ENCODE data around the gene SDK1. TPM values are rescaled to one million over a fixed set of nuclear protein-coding genes. Genes with fewer than 3 reads are reported as not detected.
A peak's percentile ranks its signal among the peaks of the same experiment; 100 is the strongest.

SDK1 gene
- total RNA-seq, 4 donors from 2014 or later = 1.2 to 1.8 (median 1.5) TPM

DNA sequence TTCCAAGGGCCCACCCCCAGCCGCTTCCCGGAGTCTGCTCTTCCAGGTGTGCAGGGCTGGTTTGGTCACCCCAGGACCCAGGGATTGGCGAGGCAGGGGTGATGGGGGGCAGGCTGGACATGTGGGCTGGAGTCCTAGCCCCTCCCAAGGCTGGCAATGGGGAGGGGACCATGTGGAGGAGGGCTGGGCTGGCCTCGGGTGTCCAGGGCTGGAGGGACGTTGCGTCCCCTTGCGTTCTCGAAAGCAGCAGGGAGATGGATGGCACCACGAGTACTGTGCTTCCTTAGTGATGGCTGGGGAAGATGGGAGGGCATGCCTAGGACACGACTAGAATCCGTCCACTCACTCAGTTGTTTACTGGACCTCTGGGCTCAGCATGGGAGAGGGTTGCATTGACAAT lies 848.6 kb downstream of the SDK1 start:
- H3K4me1 ChIP-seq = peaks cover 4 to 12% of the 10 kb centered on the region in 2 donors
- no peaks in the 10 kb centered on the region for H3K9me3 ChIP-seq
- DNase-seq (no peak), ATAC-seq (no peak)
- H3K27ac ChIP-seq = no peak overlapping the region
- intact Hi-C loops (cut with DNase I; ENCODE audit: low total_unique reads) = no loop called here
- H3K27me3 ChIP-seq = peaks cover 0 to 6% (median 5%) of the 10 kb centered on the region in 3 donors
- H3K36me3 ChIP-seq = no peaks in the 10 kb centered on the region
- in situ Hi-C loops (cut with MboI; ENCODE audit: low sequenced_read_pairs in 4 of 4) = no loop called here
- H3K4me3 ChIP-seq = no peak overlapping the region
- TF ChIP-seq, protein P1, sequence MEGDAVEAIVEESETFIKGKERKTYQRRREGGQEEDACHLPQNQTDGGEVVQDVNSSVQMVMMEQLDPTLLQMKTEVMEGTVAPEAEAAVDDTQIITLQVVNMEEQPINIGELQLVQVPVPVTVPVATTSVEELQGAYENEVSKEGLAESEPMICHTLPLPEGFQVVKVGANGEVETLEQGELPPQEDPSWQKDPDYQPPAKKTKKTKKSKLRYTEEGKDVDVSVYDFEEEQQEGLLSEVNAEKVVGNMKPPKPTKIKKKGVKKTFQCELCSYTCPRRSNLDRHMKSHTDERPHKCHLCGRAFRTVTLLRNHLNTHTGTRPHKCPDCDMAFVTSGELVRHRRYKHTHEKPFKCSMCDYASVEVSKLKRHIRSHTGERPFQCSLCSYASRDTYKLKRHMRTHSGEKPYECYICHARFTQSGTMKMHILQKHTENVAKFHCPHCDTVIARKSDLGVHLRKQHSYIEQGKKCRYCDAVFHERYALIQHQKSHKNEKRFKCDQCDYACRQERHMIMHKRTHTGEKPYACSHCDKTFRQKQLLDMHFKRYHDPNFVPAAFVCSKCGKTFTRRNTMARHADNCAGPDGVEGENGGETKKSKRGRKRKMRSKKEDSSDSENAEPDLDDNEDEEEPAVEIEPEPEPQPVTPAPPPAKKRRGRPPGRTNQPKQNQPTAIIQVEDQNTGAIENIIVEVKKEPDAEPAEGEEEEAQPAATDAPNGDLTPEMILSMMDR (IDR thresholded peaks at IDR 0.05 in 4 of 5, conservative IDR thresholded peaks at IDR 0.05 in 1 of 5) = no peak

DNA sequence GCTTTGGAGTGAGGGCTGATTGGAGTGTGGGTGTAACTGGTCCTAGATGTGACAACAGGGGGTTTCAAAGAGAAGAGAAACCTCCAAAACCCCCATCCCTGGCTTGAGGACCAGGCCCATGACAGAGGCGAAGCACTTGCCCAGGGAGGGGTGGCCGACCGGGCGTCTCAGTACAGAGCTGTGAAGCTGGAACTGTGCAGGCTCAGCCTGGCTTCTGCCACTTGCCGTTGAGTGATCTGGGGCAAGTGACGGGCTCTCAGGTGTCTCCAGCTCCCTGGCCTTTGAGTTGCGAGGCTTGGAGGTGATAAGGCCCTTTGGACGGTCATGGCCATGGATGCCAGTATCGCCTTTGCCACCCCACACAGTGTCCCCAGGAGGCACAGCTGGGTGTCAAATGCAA lies 849.7 kb downstream of the SDK1 start:
- Histone ChIP-seq H3K9me3 (no peaks in the 10 kb centered on the region), H3K4me1 (peaks cover 4 to 12% of the 10 kb centered on the region in 2 donors), H3K27ac (no peak overlapping the region), H3K27me3 (no peaks in the 10 kb centered on the region), H3K4me3 (no peak overlapping the region), H3K36me3 (no peaks in the 10 kb centered on the region)
- TF ChIP-seq, protein P1 (IDR thresholded peaks at IDR 0.05 in 4 of 5, conservative IDR thresholded peaks at IDR 0.05 in 1 of 5) = no peak
- TF ChIP-seq POLR2A (IDR thresholded peaks at IDR 0.05) = no peak
- intact Hi-C loops (cut with DNase I; ENCODE audit: low total_unique reads) = no loop called here
- ATAC-seq = no peak
- DNase-seq = no peak
- in situ Hi-C loops (cut with MboI; ENCODE audit: low sequenced_read_pairs in 4 of 4) = no loop called here

DNA sequence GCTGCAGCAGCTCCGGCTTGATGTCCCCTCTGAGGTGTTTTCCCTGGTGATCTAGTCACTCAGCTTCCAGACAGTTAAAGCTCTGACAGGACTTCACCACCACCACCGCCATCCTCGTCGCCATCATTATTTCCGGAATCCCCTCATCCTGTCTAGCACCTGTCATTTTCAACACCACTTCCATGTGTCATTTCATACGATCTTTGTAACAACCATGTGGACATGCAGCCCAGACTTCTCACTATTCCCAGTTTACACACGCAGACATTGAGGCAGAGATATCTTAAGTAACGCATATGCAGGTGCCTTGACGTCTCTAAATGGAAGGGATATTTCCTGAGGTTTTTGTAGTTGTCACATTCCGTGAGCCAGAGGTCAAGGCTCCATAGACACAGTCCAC lies 850.5 kb downstream of the SDK1 start:
- Histone ChIP-seq H3K4me1 (peaks cover 4 to 12% of the 10 kb centered on the region in 2 donors), H3K27me3 (no peaks in the 10 kb centered on the region), H3K9me3 (no peaks in the 10 kb centered on the region), H3K36me3 (no peaks in the 10 kb centered on the region), H3K4me3 (no peak overlapping the region), H3K27ac (no peak overlapping the region)
- no peak for TF ChIP-seq POLR2A (IDR thresholded peaks at IDR 0.05)
- TF ChIP-seq, protein P1 (IDR thresholded peaks at IDR 0.05 in 4 of 5, conservative IDR thresholded peaks at IDR 0.05 in 1 of 5) = no peak
- ATAC-seq (no peak), DNase-seq (no peak)
- in situ Hi-C loops (cut with MboI; ENCODE audit: low sequenced_read_pairs in 4 of 4) = no loop called here
- intact Hi-C loops (cut with DNase I; ENCODE audit: low total_unique reads) = no loop called here

DNA sequence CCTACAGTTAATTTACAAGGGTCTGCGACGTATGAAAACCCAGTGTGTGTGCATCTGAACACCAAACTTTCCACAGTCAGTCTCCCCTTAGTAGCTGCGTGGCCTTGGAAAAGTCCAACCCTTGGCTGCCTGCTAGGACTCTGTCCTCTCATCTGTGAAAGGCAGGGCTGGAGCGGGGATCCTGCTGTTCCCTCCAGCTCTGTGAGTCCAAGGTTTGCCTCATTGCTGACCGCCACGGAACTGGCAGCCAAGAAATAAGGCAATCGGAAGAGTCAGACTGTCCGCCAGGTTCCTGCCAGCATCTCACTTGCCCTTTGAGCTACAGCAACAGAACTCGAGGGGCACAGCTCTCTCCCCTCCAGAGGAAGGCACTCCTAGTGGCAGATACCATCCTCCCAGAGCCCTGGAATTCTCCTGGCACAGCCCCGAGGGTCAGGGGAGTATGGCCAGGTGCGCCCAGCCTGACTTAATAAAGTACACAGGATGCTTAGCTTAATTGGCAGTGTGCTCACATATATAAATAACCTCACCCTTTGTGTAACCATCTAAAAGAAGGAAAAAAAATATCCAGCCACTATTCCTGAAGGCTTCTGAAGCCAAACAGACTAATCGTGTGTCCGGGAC lies 851.0 kb downstream of the SDK1 start:
- Histone ChIP-seq H3K27me3 (no peaks in the 10 kb centered on the region), H3K4me3 (no peak overlapping the region), H3K9me3 (no peaks in the 10 kb centered on the region), H3K27ac (no peak overlapping the region), H3K36me3 (no peaks in the 10 kb centered on the region), H3K4me1 (peaks cover 4 to 12% of the 10 kb centered on the region in 2 donors)
- TF ChIP-seq, protein P1 (IDR thresholded peaks at IDR 0.05 in 4 of 5, conservative IDR thresholded peaks at IDR 0.05 in 1 of 5) = no peak
- no peak for TF ChIP-seq POLR2A (IDR thresholded peaks at IDR 0.05)
- DNase-seq (peak in 1 of 2 donors; percentile 51), ATAC-seq (peak; percentile 61 to 64)
- in situ Hi-C loops (cut with MboI; ENCODE audit: low sequenced_read_pairs in 4 of 4) (no loop called here), intact Hi-C loops (cut with DNase I; ENCODE audit: low total_unique reads) (no loop called here)
